T-helper 2 cell treated with Interferon-gamma antibody and Interleukin-4, amounts not matched to agents 100 ng/mL and 5 ng/mL, for 36 hours (primary cell): ENCODE results near the gene ST3GAL2. TPM values are rescaled to one million over a fixed set of nuclear protein-coding genes. Genes with fewer than 3 reads are reported as not detected.
"Not testable (repeated sequence)": the region's sequence is repeated elsewhere in the genome, so short reads cannot be mapped to it uniquely, and the experiment has no call there.

ENCODE experiments used
- intact Hi-C: fragments of 100-400 bp; cut with micrococcal nuclease; formaldehyde crosslinking; loops from one replicate; pipeline ENCODE4 v1.15.1; 2023
- total RNA-seq: library from RNA; stranded (reverse); gene quantifications from 2 replicates; pipeline ENCODE4 v1.2.3, GENCODE V29; 2022

The ST3GAL2 gene
- total RNA-seq, 1 donor from 2014 or later = 25.7 TPM

GRCh38 chr16:70419384-70420327 is 19.2 kb downstream of the ST3GAL2 start:
- intact Hi-C loops = no loop called here

GRCh38 chr16:70418993-70419318 is 19.9 kb downstream of the ST3GAL2 start:
- intact Hi-C loops = no loop called here

GRCh38 chr16:70418274-70418992 is 20.5 kb downstream of the ST3GAL2 start:
- intact Hi-C loops = no loop called here

- intact Hi-C loops = no loop called here
These were observed 21.2 kb downstream of the ST3GAL2 start for GRCh38 chr16:70417661-70418060.

GRCh38 chr16:70416748-70417616 is 21.9 kb downstream of the ST3GAL2 start:
- intact Hi-C loops = no loop called here

- intact Hi-C loops = not testable (repeated sequence)
These were observed 25.3 kb downstream of the ST3GAL2 start for GRCh38 chr16:70413572-70413971.

GRCh38 chr16:70412385-70412784 is 26.5 kb downstream of the ST3GAL2 start:
- intact Hi-C loops = no loop called here

GRCh38 chr16:70410734-70411133 is 28.2 kb downstream of the ST3GAL2 start:
- intact Hi-C loops = no loop called here

GRCh38 chr16:70407811-70408274 is 31.1 kb downstream of the ST3GAL2 start:
- intact Hi-C loops = no loop called here

GRCh38 chr16:70406104-70406503 is 32.8 kb downstream of the ST3GAL2 start:
- intact Hi-C loops = not testable (repeated sequence)

- intact Hi-C loops = loop anchor here (5.0 kb wide), 1 partner anchor 49 kb away; the partner anchor contains the start of gene FCSK
These were observed 35.8 kb downstream of the ST3GAL2 start for GRCh38 chr16:70402916-70403659.

GRCh38 chr16:70399951-70400350 is 38.9 kb downstream of the ST3GAL2 start:
- intact Hi-C loops = loop anchor here (5.0 kb wide), 1 partner anchor 52 kb away; the partner anchor contains the start of gene FCSK

GRCh38 chr16:70399381-70399780 is 39.5 kb downstream of the ST3GAL2 start:
- intact Hi-C loops = no loop called here

GRCh38 chr16:70398177-70398743 is 40.6 kb downstream of the ST3GAL2 start:
- intact Hi-C loops = no loop called here

- intact Hi-C loops = no loop called here
These were observed 42.5 kb downstream of the ST3GAL2 start for GRCh38 chr16:70396246-70396904.

GRCh38 chr16:70395345-70395901 is 43.5 kb downstream of the ST3GAL2 start:
- intact Hi-C loops = no loop called here

GRCh38 chr16:70394853-70395252 is 44.0 kb downstream of the ST3GAL2 start:
- intact Hi-C loops = no loop called here

GRCh38 chr16:70393662-70394061 is 45.2 kb downstream of the ST3GAL2 start:
- intact Hi-C loops = no loop called here

- intact Hi-C loops = no loop called here
These were observed 46.3 kb downstream of the ST3GAL2 start for GRCh38 chr16:70392606-70393005.
